Peyer's patch (tissue), 4 donors: ENCODE measurements around the gene RTL5. TPM values are rescaled to one million over a fixed set of nuclear protein-coding genes. Genes with fewer than 3 reads are reported as not detected.

Experiments used
- DNase-seq, 3 donors: peaks; one replicate each; pipeline ENCODE4 v3.0.0-alpha.2; 2017 to 2019
- H3K27ac ChIP-seq, 4 donors: fragments of 200-600 bp; sonication (generic); one replicate each; pipeline ENCODE4 v1.5.1; 2016 to 2019
- H3K27me3 ChIP-seq, 2 donors: fragments of 200-600 bp; sonication (generic); one replicate each; pipeline ENCODE4 v1.5.1; 2019
- H3K36me3 ChIP-seq, 3 donors: fragments of 200-600 bp; sonication (generic); one replicate each; pipeline ENCODE4 v1.5.1; 2016 to 2019
- H3K4me1 ChIP-seq, 4 donors: fragments of 200-600 bp; sonication (generic); one replicate each; pipeline ENCODE4 v1.5.1; 2016 to 2019
- H3K4me3 ChIP-seq, 4 donors: fragments of 200-600 bp; sonication (generic); 1 replicate in 3 of 4; 2 replicates in 1 of 4; pipeline ENCODE4 v1.5.1; 2016 to 2019; ENCODE audit warnings: mild to moderate bottlenecking in 1 of 4
- H3K9me3 ChIP-seq, 4 donors: fragments of 200-600 bp; sonication (generic); one replicate each; pipeline ENCODE4 v1.5.1; 2016 to 2019; ENCODE audit warnings: mild to moderate bottlenecking in 1 of 4
- CTCF ChIP-seq, 6 experiments: fragments of 450-650 bp in 4 of 6; fragments of 200-600 bp in 2 of 6; sonication (generic) in 1 of 6; IDR thresholded peaks; one replicate each; pipeline ENCODE4 v1.5.1; 2017 to 2019; ENCODE audit warnings: antibody characterized with exemption in 6 of 6, mild to moderate bottlenecking in 3 of 6, moderate library complexity in 1 of 6
- POLR2A ChIP-seq, 2 donors: fragments of 450-650 bp; IDR thresholded peaks; one replicate each; pipeline ENCODE4 v1.5.1; 2017; ENCODE audit warnings: antibody characterized with exemption in 2 of 2, mild to moderate bottlenecking in 2 of 2, moderate library complexity in 2 of 2
- total RNA-seq, 4 donors: library from RNA; depleted of rRNA; stranded (reverse); fragments of >200 nt; gene quantifications; one replicate each; pipeline ENCODE4 v1.1.0, GENCODE V29; 2016

RTL5 gene
- total RNA-seq, 4 donors from 2014 or later: 0.18 to 1.7 (median 1.4) TPM

- DNase-seq: no peak
- no peaks in the 10 kb centered on the region for H3K4me1 ChIP-seq
- no peak overlapping the region for H3K27ac ChIP-seq
Observed at GRCh38 chrX:72142794-72143608, 11.3 kb upstream of the RTL5 start.

GRCh38 chrX:72142094-72142793 lies 10.5 kb upstream of the RTL5 start:
- no peak overlapping the region for H3K27ac ChIP-seq
- no peak overlapping the region for H3K4me3 ChIP-seq
- no peaks in the 10 kb centered on the region for H3K4me1 ChIP-seq
- no peak for TF ChIP-seq POLR2A (IDR thresholded peaks at IDR 0.05)
- TF ChIP-seq CTCF (IDR thresholded peaks at IDR 0.05): no peak
- H3K9me3 ChIP-seq: no peaks in the 10 kb centered on the region
- H3K27me3 ChIP-seq: no peaks in the 10 kb centered on the region
- H3K36me3 ChIP-seq: no peaks in the 10 kb centered on the region
- no peak for DNase-seq

More at GRCh38 chrX:72142794-72143608, 11.3 kb upstream of the RTL5 start:
- no peaks in the 10 kb centered on the region for H3K36me3 ChIP-seq
- TF ChIP-seq CTCF (IDR thresholded peaks at IDR 0.05) (no peak), POLR2A (IDR thresholded peaks at IDR 0.05) (no peak)
- no peak overlapping the region for H3K4me3 ChIP-seq
- no peaks in the 10 kb centered on the region for H3K9me3 ChIP-seq
- no peaks in the 10 kb centered on the region for H3K27me3 ChIP-seq

GRCh38 chrX:72141372-72142004 lies 9.8 kb upstream of the RTL5 start:
- Histone ChIP-seq H3K4me1 (no peaks in the 10 kb centered on the region), H3K4me3 (no peak overlapping the region), H3K27me3 (no peaks in the 10 kb centered on the region), H3K36me3 (no peaks in the 10 kb centered on the region), H3K9me3 (no peaks in the 10 kb centered on the region), H3K27ac (no peak overlapping the region)
- TF ChIP-seq POLR2A (IDR thresholded peaks at IDR 0.05) (no peak), CTCF (IDR thresholded peaks at IDR 0.05) (no peak)
- DNase-seq: no peak

- H3K27me3 ChIP-seq: no peaks in the 10 kb centered on the region
- no peak overlapping the region for H3K4me3 ChIP-seq
- H3K4me1 ChIP-seq: no peaks in the 10 kb centered on the region
- DNase-seq: no peak
- TF ChIP-seq CTCF (IDR thresholded peaks at IDR 0.05) (no peak), POLR2A (IDR thresholded peaks at IDR 0.05) (no peak)
- H3K27ac ChIP-seq: no peak overlapping the region
- H3K9me3 ChIP-seq: no peaks in the 10 kb centered on the region
- no peaks in the 10 kb centered on the region for H3K36me3 ChIP-seq
Observed at GRCh38 chrX:72139538-72139937, 7.8 kb upstream of the RTL5 start.

- Histone ChIP-seq H3K27ac (no peak overlapping the region), H3K4me3 (no peak overlapping the region), H3K9me3 (no peaks in the 10 kb centered on the region), H3K4me1 (no peaks in the 10 kb centered on the region), H3K36me3 (no peaks in the 10 kb centered on the region), H3K27me3 (no peaks in the 10 kb centered on the region)
- DNase-seq: no peak
- TF ChIP-seq POLR2A (IDR thresholded peaks at IDR 0.05) (no peak), CTCF (IDR thresholded peaks at IDR 0.05) (no peak)
Observed at GRCh38 chrX:72137846-72138495, 6.3 kb upstream of the RTL5 start.
